Progenitor cell of endocrine pancreas (in vitro differentiated cells): ENCODE measurements around the gene ANAPC5. TPM values are rescaled to one million over a fixed set of nuclear protein-coding genes. Genes with fewer than 3 reads are reported as not detected.

Experiments
- DNase-seq: peaks from one replicate; pipeline ENCODE4 v3.0.0; 2021; ENCODE audit warnings: low spot score; ENCODE audit not compliant: unreplicated experiment
- H3K27ac Mint-ChIP-seq: 2 replicates; pipeline ENCODE4 v1.8.0; 2021; ENCODE audit warnings: mild to moderate bottlenecking, moderate library complexity, mixed read lengths
- H3K27me3 Mint-ChIP-seq: 2 replicates; pipeline ENCODE4 v1.8.0; 2021; ENCODE audit warnings: mixed read lengths
- H3K36me3 Mint-ChIP-seq: 2 replicates; pipeline ENCODE4 v1.8.0; 2022; ENCODE audit warnings: mixed read lengths; ENCODE audit not compliant: insufficient read depth
- H3K4me1 Mint-ChIP-seq: 2 replicates; pipeline ENCODE4 v1.8.0; 2021; ENCODE audit warnings: low read depth, mixed read lengths
- H3K4me3 Mint-ChIP-seq: 2 replicates; pipeline ENCODE4 v1.8.0; 2021; ENCODE audit warnings: low read depth, mild to moderate bottlenecking, moderate library complexity, mixed read lengths
- H3K9me3 Mint-ChIP-seq: 2 replicates; pipeline ENCODE4 v1.8.0; 2021; ENCODE audit warnings: low read depth, mixed read lengths
- CTCF ChIP-seq: fragments of 200-600 bp; sonication (generic); IDR thresholded peaks from one replicate; pipeline ENCODE4 v1.5.0; 2021; ENCODE audit warnings: antibody characterized with exemption, mild to moderate bottlenecking; ENCODE audit not compliant: unreplicated experiment
- total RNA-seq: library from RNA; stranded (reverse); gene quantifications from 2 replicates; pipeline ENCODE4 v1.2.1, GENCODE V29; 2021

ANAPC5 gene
- total RNA-seq, 1 donor from 2014 or later = 94.3 TPM

GRCh38 chr12:121358073-121358472 is 5.9 kb upstream of the ANAPC5 start:
- no peak overlapping the region for H3K4me3 Mint-ChIP-seq

GRCh38 chr12:121357331-121357730 is 5.1 kb upstream of the ANAPC5 start:
- DNase-seq = no peak
- no peaks in the 10 kb centered on the region for H3K9me3 Mint-ChIP-seq
- peaks cover 8% of the 10 kb centered on the region for H3K4me1 Mint-ChIP-seq
- no peak overlapping the region for H3K4me3 Mint-ChIP-seq
- H3K36me3 Mint-ChIP-seq = no peaks in the 10 kb centered on the region
- H3K27ac Mint-ChIP-seq = no peak overlapping the region
- no peak for TF ChIP-seq CTCF
- H3K27me3 Mint-ChIP-seq = no peaks in the 10 kb centered on the region

More at GRCh38 chr12:121358073-121358472, 5.9 kb upstream of the ANAPC5 start:
- TF ChIP-seq CTCF = no peak
- H3K9me3 Mint-ChIP-seq = no peaks in the 10 kb centered on the region
- peak overlapping the region; percentile 31 for H3K27ac Mint-ChIP-seq
- no peaks in the 10 kb centered on the region for H3K36me3 Mint-ChIP-seq
- no peak for DNase-seq
- no peaks in the 10 kb centered on the region for H3K27me3 Mint-ChIP-seq
- peaks cover 2% of the 10 kb centered on the region for H3K4me1 Mint-ChIP-seq

- no peaks in the 10 kb centered on the region for H3K36me3 Mint-ChIP-seq
- H3K27me3 Mint-ChIP-seq = no peaks in the 10 kb centered on the region
- no peak overlapping the region for H3K27ac Mint-ChIP-seq
- no peak for TF ChIP-seq CTCF
- H3K4me3 Mint-ChIP-seq = no peak overlapping the region
- peaks cover 11% of the 10 kb centered on the region for H3K4me1 Mint-ChIP-seq
- no peaks in the 10 kb centered on the region for H3K9me3 Mint-ChIP-seq
- no peak for DNase-seq
Observed at GRCh38 chr12:121356657-121357056, 4.4 kb upstream of the ANAPC5 start.

- H3K27me3 Mint-ChIP-seq = no peaks in the 10 kb centered on the region
- no peak for DNase-seq
- no peaks in the 10 kb centered on the region for H3K36me3 Mint-ChIP-seq
- peaks cover 12% of the 10 kb centered on the region for H3K4me1 Mint-ChIP-seq
- H3K9me3 Mint-ChIP-seq = no peaks in the 10 kb centered on the region
- no peak for TF ChIP-seq CTCF
- H3K27ac Mint-ChIP-seq = no peak overlapping the region
- no peak overlapping the region for H3K4me3 Mint-ChIP-seq
Observed at GRCh38 chr12:121355818-121356217, 3.6 kb upstream of the ANAPC5 start.

- H3K27ac Mint-ChIP-seq = peak overlapping the region; percentile 98
- TF ChIP-seq CTCF = no peak
- H3K4me3 Mint-ChIP-seq = peak overlapping the region; percentile 100
- H3K9me3 Mint-ChIP-seq = no peaks in the 10 kb centered on the region
- H3K36me3 Mint-ChIP-seq = no peaks in the 10 kb centered on the region
- peaks cover 13% of the 10 kb centered on the region for H3K4me1 Mint-ChIP-seq
- no peaks in the 10 kb centered on the region for H3K27me3 Mint-ChIP-seq
- DNase-seq = no peak
Observed at GRCh38 chr12:121352682-121353018, 439 bp upstream of the ANAPC5 start.
